GM19099 (cell line): Measurements from ENCODE around the gene CRIP3.

ENCODE experiments used
- POLR2A ChIP-seq: IDR thresholded peaks from 3 replicates; pipeline ENCODE4 v1.6.1; 2011; ENCODE audit warnings: low read depth; ENCODE audit not compliant: insufficient read length; ENCODE audit errors: extremely low read depth

Gene CRIP3

GRCh38 chr6:43297644-43298564, 10.7 kb downstream of the CRIP3 start, which contains the start of gene SLC22A7:
TSS of gene SLC22A7 (plus strand) at chr6:43298260. CDS start at chr6:43298359, 99 bp downstream.
- TF ChIP-seq POLR2A, result no peak

GRCh38 chr6:43296780-43297497, 11.7 kb downstream of the CRIP3 start:
- TF ChIP-seq POLR2A, result no peak

GRCh38 chr6:43295456-43295855, 13.2 kb downstream of the CRIP3 start:
- TF ChIP-seq POLR2A, result no peak

- no peak for TF ChIP-seq POLR2A
Observed at GRCh38 chr6:43294536-43294935, 14.1 kb downstream of the CRIP3 start.

- TF ChIP-seq POLR2A, result no peak
Observed at GRCh38 chr6:43293698-43294097, 14.9 kb downstream of the CRIP3 start.

GRCh38 chr6:43292763-43293318, 15.8 kb downstream of the CRIP3 start:
- TF ChIP-seq POLR2A, result no peak

- no peak for TF ChIP-seq POLR2A
Observed at GRCh38 chr6:43292341-43292740, 16.3 kb downstream of the CRIP3 start.

GRCh38 chr6:43291708-43292107, 16.9 kb downstream of the CRIP3 start:
- TF ChIP-seq POLR2A, result no peak

GRCh38 chr6:43290905-43291355, 17.7 kb downstream of the CRIP3 start:
- no peak for TF ChIP-seq POLR2A

GRCh38 chr6:43290339-43290904, 18.2 kb downstream of the CRIP3 start:
- no peak for TF ChIP-seq POLR2A

- TF ChIP-seq POLR2A, result no peak
Observed at GRCh38 chr6:43287717-43288679, 20.6 kb downstream of the CRIP3 start.

- TF ChIP-seq POLR2A, result no peak
Observed at GRCh38 chr6:43286980-43287716, 21.5 kb downstream of the CRIP3 start.

- TF ChIP-seq POLR2A, result no peak
Observed at GRCh38 chr6:43286456-43286979, 22.1 kb downstream of the CRIP3 start.
